Fibroblast of lung (primary cell): ENCODE measurements around the gene ZNF318.

ENCODE experiments used
- EZH2 ChIP-seq: IDR thresholded peaks from 2 replicates; pipeline ENCODE4 v1.5.1; 2012; ENCODE audit warnings: low read length, control low read depth, mild to moderate bottlenecking; ENCODE audit errors: missing control alignments
- TF ChIP-seq, protein P1 (sequence below), 2 donors: IDR thresholded peaks in 1 of 2; conservative IDR thresholded peaks in 1 of 2; 1 replicate in 1 of 2; 2 replicates in 1 of 2; pipeline ENCODE4 v1.5.1; 2011 to 2012; ENCODE audit warnings: low read length in 2 of 2, control low read depth in 1 of 2, inconsistent platforms in 1 of 2, low read depth in 1 of 2, mild to moderate bottlenecking in 1 of 2

DNA sequence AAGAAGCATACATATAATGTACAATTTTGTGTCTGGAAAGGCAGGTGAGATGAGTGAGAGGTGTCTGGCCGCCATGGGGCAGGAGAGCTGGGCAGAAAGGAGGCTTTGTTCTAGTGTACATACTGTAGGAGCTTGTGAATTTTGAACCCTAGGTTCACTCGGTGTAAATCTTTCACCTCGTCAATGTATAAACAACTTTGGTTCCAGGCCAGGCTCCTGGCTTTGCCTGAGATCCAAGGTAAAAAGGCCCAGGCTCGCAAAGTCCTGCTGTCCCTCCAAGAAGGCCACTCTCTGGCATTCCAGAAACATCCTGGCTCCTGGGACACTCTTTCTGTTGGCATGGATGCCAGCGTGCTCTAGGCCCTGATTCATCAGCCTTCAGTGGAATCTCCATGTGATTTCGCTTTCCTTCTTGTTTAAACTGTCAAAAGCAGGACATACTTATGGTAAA is 78.5 kb downstream of the ZNF318 start:
- TF ChIP-seq EZH2 = no peak
- TF ChIP-seq, protein P1, sequence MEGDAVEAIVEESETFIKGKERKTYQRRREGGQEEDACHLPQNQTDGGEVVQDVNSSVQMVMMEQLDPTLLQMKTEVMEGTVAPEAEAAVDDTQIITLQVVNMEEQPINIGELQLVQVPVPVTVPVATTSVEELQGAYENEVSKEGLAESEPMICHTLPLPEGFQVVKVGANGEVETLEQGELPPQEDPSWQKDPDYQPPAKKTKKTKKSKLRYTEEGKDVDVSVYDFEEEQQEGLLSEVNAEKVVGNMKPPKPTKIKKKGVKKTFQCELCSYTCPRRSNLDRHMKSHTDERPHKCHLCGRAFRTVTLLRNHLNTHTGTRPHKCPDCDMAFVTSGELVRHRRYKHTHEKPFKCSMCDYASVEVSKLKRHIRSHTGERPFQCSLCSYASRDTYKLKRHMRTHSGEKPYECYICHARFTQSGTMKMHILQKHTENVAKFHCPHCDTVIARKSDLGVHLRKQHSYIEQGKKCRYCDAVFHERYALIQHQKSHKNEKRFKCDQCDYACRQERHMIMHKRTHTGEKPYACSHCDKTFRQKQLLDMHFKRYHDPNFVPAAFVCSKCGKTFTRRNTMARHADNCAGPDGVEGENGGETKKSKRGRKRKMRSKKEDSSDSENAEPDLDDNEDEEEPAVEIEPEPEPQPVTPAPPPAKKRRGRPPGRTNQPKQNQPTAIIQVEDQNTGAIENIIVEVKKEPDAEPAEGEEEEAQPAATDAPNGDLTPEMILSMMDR (conservative IDR thresholded peaks at IDR 0.05 in 1 of 2, IDR thresholded peaks at IDR 0.05 in 1 of 2; ENCODE audit: low read depth in 1 of 2, low read length in 2 of 2) = no peak
